KBM-7 (cell line): ENCODE measurements around the gene PLPPR1.
"Not testable (repeated sequence)": the region's sequence is repeated elsewhere in the genome, so short reads cannot be mapped to it uniquely, and the experiment has no call there.

Experiments
- DNase-seq: peaks from one replicate; pipeline ENCODE4 v3.0.0-alpha.2; 2015
- in situ Hi-C: fragments of 300-500 bp; cut with MboI; formaldehyde crosslinking; loops from 2 replicates; pipeline ENCODE4 v1.14.3; 2020; ENCODE audit warnings: low sequenced_read_pairs, low pct_unique_long_range_greater_than_20kb, mixed read lengths

The PLPPR1 gene

GRCh38 chr9:101038488-101038887 lies 10.0 kb downstream of the PLPPR1 start:
- in situ Hi-C loops = no loop called here
- no peak for DNase-seq

- DNase-seq, in situ Hi-C loops: not testable (repeated sequence)
Measured at GRCh38 chr9:101039581-101039980, 11.1 kb downstream of the PLPPR1 start.

GRCh38 chr9:101047848-101048397 lies 19.4 kb downstream of the PLPPR1 start:
- in situ Hi-C loops = no loop called here

GRCh38 chr9:101050650-101051049 lies 22.1 kb downstream of the PLPPR1 start:
- in situ Hi-C loops = no loop called here
- no peak for DNase-seq

More at GRCh38 chr9:101047848-101048397, 19.4 kb downstream of the PLPPR1 start:
- DNase-seq = no peak

GRCh38 chr9:101054657-101055056 lies 26.1 kb downstream of the PLPPR1 start:
- DNase-seq = no peak

GRCh38 chr9:101055516-101055915 lies 27.0 kb downstream of the PLPPR1 start:
- in situ Hi-C loops = no loop called here
- DNase-seq = no peak

More at GRCh38 chr9:101054657-101055056, 26.1 kb downstream of the PLPPR1 start:
- in situ Hi-C loops = no loop called here

GRCh38 chr9:101062686-101063085 lies 34.2 kb downstream of the PLPPR1 start:
- in situ Hi-C loops = no loop called here

GRCh38 chr9:101063192-101063591 lies 34.7 kb downstream of the PLPPR1 start:
- in situ Hi-C loops = no loop called here
- DNase-seq = no peak

More at GRCh38 chr9:101062686-101063085, 34.2 kb downstream of the PLPPR1 start:
- no peak for DNase-seq

GRCh38 chr9:101064206-101064605 lies 35.7 kb downstream of the PLPPR1 start:
- no peak for DNase-seq
- in situ Hi-C loops = no loop called here

- DNase-seq = no peak
- in situ Hi-C loops = no loop called here
Measured at GRCh38 chr9:101065930-101066329, 37.4 kb downstream of the PLPPR1 start.

- no peak for DNase-seq
- in situ Hi-C loops = no loop called here
Measured at GRCh38 chr9:101068696-101069095, 40.2 kb downstream of the PLPPR1 start.

GRCh38 chr9:101072259-101072658 lies 43.7 kb downstream of the PLPPR1 start:
- in situ Hi-C loops = no loop called here
- no peak for DNase-seq

- no peak for DNase-seq
- in situ Hi-C loops = no loop called here
Measured at GRCh38 chr9:101073122-101073521, 44.6 kb downstream of the PLPPR1 start.

GRCh38 chr9:101081641-101082040 lies 53.1 kb downstream of the PLPPR1 start:
- DNase-seq = no peak
- in situ Hi-C loops = no loop called here

- in situ Hi-C loops = no loop called here
- no peak for DNase-seq
Measured at GRCh38 chr9:101083448-101084202, 55.1 kb downstream of the PLPPR1 start.

GRCh38 chr9:101087426-101087825 lies 58.9 kb downstream of the PLPPR1 start:
- DNase-seq = no peak
- in situ Hi-C loops = no loop called here

- DNase-seq = no peak
- in situ Hi-C loops = no loop called here
Measured at GRCh38 chr9:101092922-101093321, 64.4 kb downstream of the PLPPR1 start.

GRCh38 chr9:101093620-101094019 lies 65.1 kb downstream of the PLPPR1 start:
- no peak for DNase-seq
- in situ Hi-C loops = no loop called here

GRCh38 chr9:101094686-101095085 lies 66.2 kb downstream of the PLPPR1 start:
- no peak for DNase-seq
- in situ Hi-C loops = no loop called here

- no peak for DNase-seq
- in situ Hi-C loops = no loop called here
Measured at GRCh38 chr9:101097210-101097609, 68.7 kb downstream of the PLPPR1 start.

GRCh38 chr9:101098392-101098791 lies 69.9 kb downstream of the PLPPR1 start:
- DNase-seq = no peak
- in situ Hi-C loops = no loop called here
